ENCODE measurements around the gene TSPAN17. TPM values are rescaled to one million over a fixed set of nuclear protein-coding genes. Genes with fewer than 3 reads are reported as not detected.

TSPAN17 gene
- total RNA-seq, 1 experiment from 2014 or later = 50.1 TPM

DNA sequence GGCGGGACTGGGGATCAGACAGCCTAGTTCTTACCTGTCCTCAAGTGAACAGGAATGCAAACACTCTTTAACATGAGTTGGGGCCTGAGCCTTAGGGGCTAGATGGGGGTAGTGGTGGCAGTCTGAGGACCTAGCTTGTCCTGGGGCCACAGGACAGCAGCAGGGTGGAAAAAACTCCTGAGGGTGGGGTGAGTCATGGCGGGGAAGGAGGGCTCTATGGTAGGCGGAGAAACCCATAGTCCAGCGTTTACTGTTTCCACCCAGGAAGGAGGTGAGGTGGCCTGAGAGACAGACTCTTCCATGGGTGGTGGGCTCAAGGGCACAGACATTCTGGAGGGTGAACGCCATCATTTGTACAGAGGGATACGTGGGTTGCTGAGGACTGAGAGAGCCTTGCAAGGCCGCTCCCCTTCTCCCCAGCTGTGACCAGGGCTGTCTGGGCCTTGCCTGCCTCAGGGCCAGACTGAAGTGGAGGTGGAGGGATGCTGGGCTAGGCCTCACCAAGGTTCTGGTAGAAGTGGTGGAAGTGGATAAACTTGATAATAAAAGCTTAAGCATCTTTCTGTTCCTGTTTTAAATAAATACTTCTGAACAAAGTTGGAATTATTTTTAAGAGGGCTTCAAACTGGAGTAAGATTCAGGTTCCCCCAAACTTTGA is 1.1 kb upstream of the TSPAN17 start:
- Histone ChIP-seq H3K9me3 (ENCODE audit: control insufficient read depth in 1 of 2, insufficient read depth in 1 of 2, low read depth in 1 of 2, low read length in 2 of 2) (no peaks in the 10 kb centered on the region), H3K79me2 (ENCODE audit: insufficient read depth, low read length) (peaks cover 27% of the 10 kb centered on the region), H3K4me3 (replicated peaks in 1 of 2; ENCODE audit: low read depth in 1 of 2, low read length in 2 of 2) (peak overlapping the region; percentile 61 to 86), H3K27me3 (ENCODE audit: insufficient read depth, low read length) (no peaks in the 10 kb centered on the region), H4K20me1 (ENCODE audit: insufficient read depth) (no peaks in the 10 kb centered on the region), H2AFZ (ENCODE audit: low read depth, low read length, poor library complexity, severe bottlenecking) (no peak overlapping the region), H3K4me2 (ENCODE audit: low read length) (peak overlapping the region; percentile 94), H3K9me2 (ENCODE audit: insufficient read depth) (no peaks in the 10 kb centered on the region), H3K9ac (ENCODE audit: low read length) (peak overlapping the region; percentile 83), H3K36me3 (ENCODE audit: control insufficient read depth in 1 of 2, insufficient read depth in 2 of 2, low read length in 2 of 2) (no peaks in the 10 kb centered on the region), H3K4me1 (ENCODE audit: control insufficient read depth in 1 of 2, insufficient read depth in 2 of 2, low read length in 2 of 2) (peaks cover 17 to 44% of the 10 kb centered on the region in 2 experiments), H3K27ac (ENCODE audit: low read depth, low read length) (peak overlapping the region; percentile 68)
- CTCF ChIA-PET = interaction anchor here (1.3 to 2.2 kb wide), 2 partner anchors 14 to 440 kb away, joined by 3 to 11 read pairs; partner anchors contain the start of gene FGFR4
- no TSS peak for BruUV-seq (replicated peaks)
- POLR2A ChIA-PET = interaction anchor here (0.6 to 1.4 kb wide), 4 partner anchors 11 to 910 kb away, joined by 3 to 4 read pairs (median 4); partner anchors contain the start of gene RNF44
- no peak for ATAC-seq
- intact Hi-C loops (cut with micrococcal nuclease) = no loop called here
- no peak for DNase-seq (ENCODE audit: low read depth, low spot score)
- RAD21 ChIA-PET (ENCODE audit: low non-redundant PET in 1 of 2, low total read pairs in 2 of 2, uncharacterized antibody in 2 of 2, unreplicated experiment in 2 of 2) = no interaction called here
- TF ChIP-seq CBX3 (IDR thresholded peaks at IDR 0.05; ENCODE audit: low read depth) (no peak), YY1 (IDR thresholded peaks at IDR 0.05; ENCODE audit: extremely low read depth, insufficient replicate concordance, low read depth, low read length) (no peak), REST (IDR thresholded peaks at IDR 0.05; ENCODE audit: low read depth) (no peak), FOSL1 (IDR thresholded peaks at IDR 0.05; ENCODE audit: low read depth) (no peak), SIN3A (IDR thresholded peaks at IDR 0.05; ENCODE audit: low read depth) (no peak), CEBPB (IDR thresholded peaks at IDR 0.05; ENCODE audit: low read depth) (no peak), EZH2phosphoT487 (IDR thresholded peaks at IDR 0.05; ENCODE audit: borderline replicate concordance) (no peak), POLR2A (IDR thresholded peaks at IDR 0.05; ENCODE audit: borderline replicate concordance, extremely low read depth, insufficient read depth, insufficient read length) (no peak), ATF3 (IDR thresholded peaks at IDR 0.05) (no peak), EGR1 (IDR thresholded peaks at IDR 0.05; ENCODE audit: low read depth) (no peak), ZFX (IDR thresholded peaks at IDR 0.05) (no peak), TCF7L2 (IDR thresholded peaks at IDR 0.05; ENCODE audit: borderline replicate concordance, extremely low read depth, insufficient read depth, insufficient read length) (no peak), ZNF274 (IDR thresholded peaks at IDR 0.05; ENCODE audit: low read depth, low read length) (no peak), SRF (IDR thresholded peaks at IDR 0.05; ENCODE audit: low read depth) (no peak), RAD21 (IDR thresholded peaks at IDR 0.05; ENCODE audit: low read depth) (no peak), SP1 (IDR thresholded peaks at IDR 0.05; ENCODE audit: low read depth) (no peak)
- TF ChIP-seq, protein P1, sequence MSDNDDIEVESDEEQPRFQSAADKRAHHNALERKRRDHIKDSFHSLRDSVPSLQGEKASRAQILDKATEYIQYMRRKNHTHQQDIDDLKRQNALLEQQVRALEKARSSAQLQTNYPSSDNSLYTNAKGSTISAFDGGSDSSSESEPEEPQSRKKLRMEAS (IDR thresholded peaks at IDR 0.05) = no peak
- TF ChIP-seq, protein P2, sequence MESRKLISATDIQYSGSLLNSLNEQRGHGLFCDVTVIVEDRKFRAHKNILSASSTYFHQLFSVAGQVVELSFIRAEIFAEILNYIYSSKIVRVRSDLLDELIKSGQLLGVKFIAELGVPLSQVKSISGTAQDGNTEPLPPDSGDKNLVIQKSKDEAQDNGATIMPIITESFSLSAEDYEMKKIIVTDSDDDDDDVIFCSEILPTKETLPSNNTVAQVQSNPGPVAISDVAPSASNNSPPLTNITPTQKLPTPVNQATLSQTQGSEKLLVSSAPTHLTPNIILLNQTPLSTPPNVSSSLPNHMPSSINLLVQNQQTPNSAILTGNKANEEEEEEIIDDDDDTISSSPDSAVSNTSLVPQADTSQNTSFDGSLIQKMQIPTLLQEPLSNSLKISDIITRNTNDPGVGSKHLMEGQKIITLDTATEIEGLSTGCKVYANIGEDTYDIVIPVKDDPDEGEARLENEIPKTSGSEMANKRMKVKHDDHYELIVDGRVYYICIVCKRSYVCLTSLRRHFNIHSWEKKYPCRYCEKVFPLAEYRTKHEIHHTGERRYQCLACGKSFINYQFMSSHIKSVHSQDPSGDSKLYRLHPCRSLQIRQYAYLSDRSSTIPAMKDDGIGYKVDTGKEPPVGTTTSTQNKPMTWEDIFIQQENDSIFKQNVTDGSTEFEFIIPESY (IDR thresholded peaks at IDR 0.05; ENCODE audit: extremely low read depth, insufficient replicate concordance, low read length) = no peak

Data from HCT116 (cell line).